ENCODE data around the gene TCN1. TPM values are rescaled to one million over a fixed set of nuclear protein-coding genes. Genes with fewer than 3 reads are reported as not detected.
"Not testable (repeated sequence)": the region's sequence is repeated elsewhere in the genome, so short reads cannot be mapped to it uniquely, and the experiment has no call there.

TCN1 gene
- total RNA-seq, 2 experiments from 2014 or later = not detected

DNA sequence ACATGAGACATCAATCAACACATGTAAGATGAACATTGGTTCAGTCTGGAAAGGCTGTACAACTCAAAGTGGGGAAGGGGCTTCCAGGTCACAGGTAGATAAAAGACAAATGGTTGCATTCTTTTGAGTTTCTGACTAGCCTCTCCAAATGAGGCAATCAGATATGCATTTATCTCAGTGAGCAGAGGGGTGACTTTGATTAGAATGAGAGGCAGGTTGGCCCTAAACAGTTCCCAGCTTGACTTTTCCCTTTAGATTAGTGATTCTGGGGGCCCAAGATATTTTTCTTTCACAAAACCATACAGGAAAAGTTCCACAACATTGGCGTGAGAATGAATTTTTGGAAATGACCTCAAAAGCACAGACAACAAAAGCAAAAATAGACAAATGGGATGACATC lies 49.9 kb downstream of the TCN1 start:
- H3K4me3 Mint-ChIP-seq; H3K27ac Mint-ChIP-seq; CTCF ChIA-PET; DNase-seq; H3K27me3 Mint-ChIP-seq (ENCODE audit: low read depth); H3K9me3 Mint-ChIP-seq; H3K36me3 Mint-ChIP-seq (ENCODE audit: low read depth); H3K4me1 Mint-ChIP-seq (ENCODE audit: low read depth): not testable (repeated sequence)
- intact Hi-C loops (cut with micrococcal nuclease) = loop anchor here (10.0 kb wide), 1 partner anchor 1242 kb away; the partner anchor contains the start of genes LPXN and ZFP91

- H3K9me3 Mint-ChIP-seq = no peaks in the 10 kb centered on the region
- CTCF ChIA-PET = no interaction called here
- H3K27ac Mint-ChIP-seq = no peak overlapping the region
- H3K27me3 Mint-ChIP-seq (ENCODE audit: low read depth) = no peaks in the 10 kb centered on the region
- intact Hi-C loops (cut with micrococcal nuclease) = loop anchor here (10.0 kb wide), 1 partner anchor 1241 kb away; the partner anchor contains the start of genes LPXN and ZFP91
- H3K4me1 Mint-ChIP-seq (ENCODE audit: low read depth) = peaks cover 11% of the 10 kb centered on the region
- H3K36me3 Mint-ChIP-seq (ENCODE audit: low read depth) = no peaks in the 10 kb centered on the region
- no peak overlapping the region for H3K4me3 Mint-ChIP-seq
- no peak for DNase-seq
Measured at GRCh38 chr11:59815754-59816153, 50.5 kb downstream of the TCN1 start.

DNA sequence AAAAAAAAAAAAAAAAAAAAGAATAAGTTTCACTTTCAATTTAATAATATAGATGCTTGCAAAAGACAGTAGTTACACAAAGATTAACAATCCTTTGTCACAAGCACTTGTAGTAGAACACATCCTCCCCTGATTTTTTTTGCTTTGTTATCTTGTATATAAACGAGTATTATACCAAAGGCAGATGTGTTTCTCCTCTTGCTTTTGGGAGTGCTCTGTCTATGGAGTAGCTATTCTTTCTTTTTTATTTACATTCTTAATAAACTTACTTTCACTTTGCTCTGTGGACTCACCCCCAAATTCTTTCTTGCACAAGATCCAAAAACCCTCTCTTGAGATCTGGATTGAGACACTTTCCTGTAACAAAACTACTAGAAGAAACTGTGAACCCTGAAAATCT lies 52.3 kb downstream of the TCN1 start:
- H3K4me1 Mint-ChIP-seq (ENCODE audit: low read depth) = peaks cover 19% of the 10 kb centered on the region
- no peak overlapping the region for H3K27ac Mint-ChIP-seq
- intact Hi-C loops (cut with micrococcal nuclease) = loop anchor here (5.0 to 10.0 kb wide), 2 partner anchors 43 to 1239 kb away; partner anchors contain the start of genes LPXN and ZFP91
- H3K36me3 Mint-ChIP-seq (ENCODE audit: low read depth) = peaks cover 1% of the 10 kb centered on the region
- CTCF ChIA-PET = interaction anchor here (0.7 to 1.4 kb wide), 2 partner anchors 12 to 60 kb away, joined by 3 to 5 read pairs; no protein-coding TSS in a partner anchor
- H3K4me3 Mint-ChIP-seq = no peak overlapping the region
- no peak for DNase-seq
- H3K27me3 Mint-ChIP-seq (ENCODE audit: low read depth) = no peaks in the 10 kb centered on the region
- H3K9me3 Mint-ChIP-seq = no peaks in the 10 kb centered on the region

DNA sequence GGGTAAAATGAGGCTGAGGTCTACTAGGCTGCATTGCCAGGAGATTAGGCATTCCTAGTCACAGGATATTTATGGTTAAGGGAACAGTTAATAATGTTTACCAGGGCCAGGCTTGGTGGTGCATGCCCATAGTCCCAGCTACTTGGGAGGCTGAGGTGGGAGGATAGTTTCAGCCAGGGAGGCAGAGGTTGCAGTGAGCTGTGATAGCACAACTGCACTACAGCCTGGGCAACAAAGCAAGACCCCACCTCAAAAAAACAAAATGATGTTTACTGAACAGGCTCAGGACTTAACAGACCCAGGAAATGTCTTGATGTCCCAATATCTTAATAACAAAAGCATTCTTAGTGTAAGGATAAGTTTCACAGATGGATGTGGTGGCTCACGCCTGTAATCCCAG lies 52.9 kb downstream of the TCN1 start:
- no peak overlapping the region for H3K4me3 Mint-ChIP-seq

GRCh38 chr11:59812220-59812619 lies 54.1 kb downstream of the TCN1 start:
- intact Hi-C loops (cut with micrococcal nuclease) = loop anchor here (5.0 to 10.0 kb wide), 2 partner anchors 45 to 1237 kb away; partner anchors contain the start of genes LPXN and ZFP91
- H3K27me3 Mint-ChIP-seq (ENCODE audit: low read depth) = no peaks in the 10 kb centered on the region
- no peak overlapping the region for H3K4me3 Mint-ChIP-seq
- peaks cover 1% of the 10 kb centered on the region for H3K36me3 Mint-ChIP-seq (ENCODE audit: low read depth)
- DNase-seq = no peak
- H3K9me3 Mint-ChIP-seq = no peaks in the 10 kb centered on the region
- CTCF ChIA-PET = no interaction called here
- H3K27ac Mint-ChIP-seq = no peak overlapping the region
- H3K4me1 Mint-ChIP-seq (ENCODE audit: low read depth) = peaks cover 18% of the 10 kb centered on the region

More for the DNA sequence above, 52.9 kb downstream of the TCN1 start:
- H3K4me1 Mint-ChIP-seq (ENCODE audit: low read depth) = peaks cover 18% of the 10 kb centered on the region
- intact Hi-C loops (cut with micrococcal nuclease) = loop anchor here (5.0 to 10.0 kb wide), 2 partner anchors 44 to 1239 kb away; partner anchors contain the start of genes LPXN and ZFP91
- peaks cover 1% of the 10 kb centered on the region for H3K36me3 Mint-ChIP-seq (ENCODE audit: low read depth)
- DNase-seq = no peak
- no peaks in the 10 kb centered on the region for H3K9me3 Mint-ChIP-seq
- no peak overlapping the region for H3K27ac Mint-ChIP-seq
- no peaks in the 10 kb centered on the region for H3K27me3 Mint-ChIP-seq (ENCODE audit: low read depth)
- CTCF ChIA-PET = interaction anchor here (0.7 to 1.4 kb wide), 2 partner anchors 11 to 59 kb away, joined by 3 to 5 read pairs; no protein-coding TSS in a partner anchor

- no peaks in the 10 kb centered on the region for H3K9me3 Mint-ChIP-seq
- no peak for DNase-seq
- peak overlapping the region; percentile 87 for H3K4me3 Mint-ChIP-seq
- intact Hi-C loops (cut with micrococcal nuclease) = loop anchor here (1.0 to 10.0 kb wide), 7 partner anchors 35 to 1236 kb away; partner anchors contain the start of genes LPXN, OSBP, PATL1 and ZFP91
- H3K4me1 Mint-ChIP-seq (ENCODE audit: low read depth) = peaks cover 18% of the 10 kb centered on the region
- no peaks in the 10 kb centered on the region for H3K27me3 Mint-ChIP-seq (ENCODE audit: low read depth)
- CTCF ChIA-PET = interaction anchor here (1.3 to 1.9 kb wide), 2 partner anchors 10 to 46 kb away, joined by 4 to 8 read pairs; no protein-coding TSS in a partner anchor
- H3K36me3 Mint-ChIP-seq (ENCODE audit: low read depth) = peaks cover 9% of the 10 kb centered on the region
- H3K27ac Mint-ChIP-seq = peak overlapping the region; percentile 82
Measured at GRCh38 chr11:59810911-59811259, 55.4 kb downstream of the TCN1 start.

DNA sequence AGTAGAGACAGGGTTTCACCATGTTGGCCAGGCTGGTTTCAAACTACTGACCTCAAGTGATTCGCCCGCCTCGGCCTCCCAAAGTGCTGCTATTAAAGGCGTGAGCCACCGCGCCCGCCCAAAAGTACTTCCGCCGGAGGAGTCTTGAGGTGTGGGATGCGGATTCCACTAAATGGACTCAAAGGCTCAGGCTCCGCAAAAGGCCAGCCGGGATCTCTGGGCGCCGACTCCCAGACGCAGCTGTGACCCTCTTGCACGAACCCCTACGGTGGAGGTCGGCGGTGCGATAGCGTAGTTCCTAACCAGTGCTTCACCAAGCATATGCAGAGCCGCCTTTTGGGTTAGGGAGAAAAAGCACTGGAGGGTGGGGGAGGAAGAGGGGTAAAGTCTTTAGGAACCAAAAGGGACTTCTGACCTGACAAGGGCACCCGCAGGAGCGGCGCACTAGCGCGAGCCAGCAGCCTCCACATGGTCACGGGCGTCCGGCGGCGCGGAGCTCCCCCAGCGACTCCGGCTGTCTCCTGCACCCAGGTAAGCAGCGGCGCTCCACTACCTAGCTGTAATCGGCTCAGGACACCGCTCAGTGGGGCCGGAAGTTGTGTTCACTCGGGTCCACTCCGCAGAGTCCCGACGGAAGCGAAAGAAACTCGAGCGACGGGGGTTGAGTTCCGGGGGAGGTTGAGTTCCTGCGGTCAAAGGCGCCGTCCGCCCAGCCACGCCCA lies 55.9 kb downstream of the TCN1 start, which contains the start of gene MRPL16:
TSS of gene MRPL16 (minus strand) at position 590 of the 722 bp plus-strand sequence. CDS start at position 470, 120 bp downstream.
- intact Hi-C loops (cut with micrococcal nuclease) = loop anchor here (1.0 to 10.0 kb wide), 7 partner anchors 34 to 1236 kb away; partner anchors contain the start of genes LPXN, OSBP, PATL1 and ZFP91
- H3K4me3 Mint-ChIP-seq = peak within 1 kb of the TSS; percentile 87
- H3K36me3 Mint-ChIP-seq (ENCODE audit: low read depth) = peaks cover 9% of the 10 kb centered on the region
- H3K27ac Mint-ChIP-seq = peak within 1 kb of the TSS; percentile 82
- CTCF ChIA-PET = interaction anchor here (0.8 to 2.0 kb wide), 5 partner anchors 9 to 141 kb away, joined by 3 to 13 read pairs (median 4); partner anchors contain the start of genes PATL1 and STX3
- H3K4me1 Mint-ChIP-seq (ENCODE audit: low read depth) = peaks cover 18% of the 10 kb centered on the region
- H3K9me3 Mint-ChIP-seq = no peaks in the 10 kb centered on the region
- peak; percentile 92 for DNase-seq
- H3K27me3 Mint-ChIP-seq (ENCODE audit: low read depth) = no peaks in the 10 kb centered on the region

- Mint-ChIP-seq H3K27ac (no peak overlapping the region), H3K27me3 (ENCODE audit: low read depth) (no peaks in the 10 kb centered on the region), H3K9me3 (no peaks in the 10 kb centered on the region), H3K4me3 (no peak overlapping the region), H3K4me1 (ENCODE audit: low read depth) (peaks cover 14% of the 10 kb centered on the region), H3K36me3 (ENCODE audit: low read depth) (peaks cover 11% of the 10 kb centered on the region)
- no peak for DNase-seq
- CTCF ChIA-PET = interaction anchor here (0.6 to 1.3 kb wide), 2 partner anchors 51 to 53 kb away, joined by 3 to 4 read pairs; no protein-coding TSS in a partner anchor
- intact Hi-C loops (cut with micrococcal nuclease) = loop anchor here (10.0 kb wide), 1 partner anchor 602 kb away; no protein-coding TSS in a partner anchor
Measured at GRCh38 chr11:59807047-59807610, 59.2 kb downstream of the TCN1 start.

DNA sequence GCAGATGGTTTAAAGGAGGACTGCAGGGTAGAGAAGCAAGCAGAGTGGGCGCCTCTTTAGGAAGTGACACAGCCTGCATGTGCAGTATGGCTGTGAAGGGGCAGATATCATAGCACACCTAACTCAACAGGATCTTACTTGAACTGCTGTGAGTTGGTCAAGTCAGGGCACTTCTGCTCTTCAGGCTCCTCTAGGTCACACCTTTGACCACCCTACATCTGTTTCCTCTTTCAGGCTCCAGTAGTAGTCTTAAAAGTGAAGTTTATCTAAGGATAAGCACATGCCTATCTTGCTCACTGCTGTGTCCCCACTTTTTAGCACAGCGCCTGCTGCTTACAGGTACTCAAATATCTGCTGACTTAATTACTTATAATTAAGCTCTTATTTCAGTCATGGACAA lies 62.2 kb downstream of the TCN1 start:
- Mint-ChIP-seq H3K4me1 (ENCODE audit: low read depth) (peaks cover 2% of the 10 kb centered on the region), H3K27me3 (ENCODE audit: low read depth) (no peaks in the 10 kb centered on the region), H3K9me3 (no peaks in the 10 kb centered on the region), H3K4me3 (no peak overlapping the region), H3K36me3 (ENCODE audit: low read depth) (peaks cover 9% of the 10 kb centered on the region), H3K27ac (no peak overlapping the region)
- DNase-seq = no peak
- CTCF ChIA-PET = interaction anchor here (1.0 to 2.4 kb wide), 4 partner anchors 14 to 135 kb away, joined by 3 to 15 read pairs (median 5); partner anchors contain the start of genes PATL1 and STX3
- intact Hi-C loops (cut with micrococcal nuclease) = loop anchor here (5.0 to 10.0 kb wide), 2 partner anchors 522 to 599 kb away; no protein-coding TSS in a partner anchor

Other genes starting within 250 kb of the TCN1 start
- gene PATL1, start 197.4 kb downstream of the TCN1 start, total RNA-seq = 10 to 100 TPM; 56.7 to 56.8 TPM
- not detected for gene OR10V1, start 152.6 kb downstream of the TCN1 start, total RNA-seq
- gene STX3, start 111.1 kb downstream of the TCN1 start, total RNA-seq = 1 to 10 TPM; 5.4 to 5.5 TPM
- gene MRPL16, start 55.7 kb downstream of the TCN1 start, total RNA-seq = 10 to 100 TPM; 59.5 to 63.2 TPM
- gene CBLIF, start 21.0 kb downstream of the TCN1 start, total RNA-seq = not detected
- not detected for gene OOSP3, start 12.3 kb upstream of the TCN1 start, total RNA-seq
- gene OOSP1, start 71.9 kb upstream of the TCN1 start, total RNA-seq = not detected
- not detected for gene OOSP4A, start 97.5 kb upstream of the TCN1 start, total RNA-seq
- not detected for gene OOSP4B, start 150.7 kb upstream of the TCN1 start, total RNA-seq
- gene OOSP2, start 173.9 kb upstream of the TCN1 start, total RNA-seq = not detected
- gene MS4A3, start 190.2 kb upstream of the TCN1 start, total RNA-seq = not detected
- not detected for gene MS4A2, start 222.2 kb upstream of the TCN1 start, total RNA-seq

Measured in activated naive CD4-positive, alpha-beta T cell treated with anti-CD3 and anti-CD28 coated beads for 36 hours (primary cell).